Measurements from ENCODE around the gene SLC16A6.
"Not testable (repeated sequence)": the region's sequence is repeated elsewhere in the genome, so short reads cannot be mapped to it uniquely, and the experiment has no call there.

SLC16A6 gene

GRCh38 chr17:68255731-68256538 is 35.0 kb downstream of the SLC16A6 start:
- H3K36me3 ChIP-seq (ENCODE audit: insufficient read depth, low read length) = peaks cover 21% of the 10 kb centered on the region; the same call in 1 of the 2 replicates
- H3K9ac ChIP-seq (ENCODE audit: low read depth, low read length) = no peak overlapping the region
- peaks cover 3% of the 10 kb centered on the region; the same call in 1 of the 2 replicates for H3K4me1 ChIP-seq (ENCODE audit: insufficient read depth, low read length)
- no peaks in the 10 kb centered on the region for H3K9me3 ChIP-seq (ENCODE audit: control insufficient read depth, insufficient read depth, low read length)

DNA sequence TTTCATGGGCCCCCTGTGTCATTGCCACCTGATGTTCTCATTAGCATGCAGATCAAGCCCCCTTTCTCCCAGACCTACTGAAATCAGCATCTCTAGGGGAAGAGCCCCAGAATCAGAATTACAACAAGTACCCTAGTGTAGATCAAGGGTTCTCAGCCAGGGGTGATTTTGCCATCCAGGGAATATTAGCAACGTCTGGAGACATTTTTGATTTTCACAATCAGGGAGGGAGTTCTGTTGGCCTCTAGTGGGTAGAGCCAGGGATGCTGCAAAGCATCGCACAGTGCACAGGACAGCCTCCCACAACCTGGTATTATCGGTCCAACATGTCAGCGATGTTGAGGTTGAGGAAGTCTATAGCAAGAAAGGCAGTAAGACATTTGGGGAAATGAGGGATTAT is 35.8 kb downstream of the SLC16A6 start:
- peaks cover 3% of the 10 kb centered on the region; the same call in 1 of the 2 replicates for H3K4me1 ChIP-seq (ENCODE audit: insufficient read depth, low read length)
- peaks cover 29% of the 10 kb centered on the region for H3K36me3 ChIP-seq (ENCODE audit: insufficient read depth, low read length)
- H3K9ac ChIP-seq (ENCODE audit: low read depth, low read length) = no peak overlapping the region

DNA sequence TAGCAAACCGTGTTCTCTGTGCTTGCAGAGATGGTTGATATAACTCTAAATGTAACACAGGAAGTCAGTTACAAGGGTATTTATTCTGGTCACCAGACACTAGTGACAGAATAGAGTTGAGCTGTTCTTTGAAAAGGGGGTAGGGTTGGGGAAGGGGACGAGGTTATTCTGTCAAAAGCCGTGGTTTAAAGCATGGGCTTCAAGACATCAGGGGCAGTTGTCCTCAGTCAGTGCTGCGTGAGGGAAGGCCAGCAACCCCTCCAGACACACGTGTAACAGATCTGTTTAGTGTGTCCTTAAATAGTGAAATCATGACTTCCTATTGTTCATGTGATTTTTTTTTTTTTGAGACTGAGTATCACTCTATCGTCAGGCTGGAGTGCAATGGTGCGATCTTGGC is 37.5 kb downstream of the SLC16A6 start:
- H3K9ac ChIP-seq (ENCODE audit: low read depth, low read length); H3K9me3 ChIP-seq (ENCODE audit: control insufficient read depth, insufficient read depth, low read length); H3K4me1 ChIP-seq (ENCODE audit: insufficient read depth, low read length): not testable (repeated sequence)
- peaks cover 31% of the 10 kb centered on the region for H3K36me3 ChIP-seq (ENCODE audit: insufficient read depth, low read length)

More for the DNA sequence above, 35.8 kb downstream of the SLC16A6 start:
- H3K9me3 ChIP-seq (ENCODE audit: control insufficient read depth, insufficient read depth, low read length) = no peaks in the 10 kb centered on the region

DNA sequence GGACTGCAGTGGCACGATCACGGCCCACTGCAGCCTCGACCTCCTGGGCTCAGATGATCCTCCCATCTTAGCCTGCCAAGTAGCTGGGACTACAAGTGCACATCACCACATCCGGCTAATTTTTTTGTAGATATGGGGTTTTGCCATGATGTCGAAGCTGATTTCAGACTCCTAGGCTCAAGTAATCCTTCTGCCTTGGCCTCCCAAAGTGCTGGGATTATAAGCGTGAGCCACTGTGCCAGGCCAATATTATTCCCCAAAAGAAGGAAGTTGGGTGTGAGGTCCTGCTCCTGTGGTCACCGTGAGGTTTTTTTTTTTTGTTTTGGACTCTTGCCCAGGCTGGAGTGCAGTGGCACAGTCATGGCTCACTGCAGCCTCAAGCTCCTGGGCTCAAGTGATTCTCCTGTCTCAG is 41.6 kb downstream of the SLC16A6 start:
- Histone ChIP-seq H3K4me1 (ENCODE audit: insufficient read depth, low read length) (peaks cover 8% of the 10 kb centered on the region; the same call in 1 of the 2 replicates), H3K9me3 (ENCODE audit: control insufficient read depth, insufficient read depth, low read length) (no peaks in the 10 kb centered on the region), H3K9ac (ENCODE audit: low read depth, low read length) (no peak overlapping the region), H3K36me3 (ENCODE audit: insufficient read depth, low read length) (peaks cover 22% of the 10 kb centered on the region)

DNA sequence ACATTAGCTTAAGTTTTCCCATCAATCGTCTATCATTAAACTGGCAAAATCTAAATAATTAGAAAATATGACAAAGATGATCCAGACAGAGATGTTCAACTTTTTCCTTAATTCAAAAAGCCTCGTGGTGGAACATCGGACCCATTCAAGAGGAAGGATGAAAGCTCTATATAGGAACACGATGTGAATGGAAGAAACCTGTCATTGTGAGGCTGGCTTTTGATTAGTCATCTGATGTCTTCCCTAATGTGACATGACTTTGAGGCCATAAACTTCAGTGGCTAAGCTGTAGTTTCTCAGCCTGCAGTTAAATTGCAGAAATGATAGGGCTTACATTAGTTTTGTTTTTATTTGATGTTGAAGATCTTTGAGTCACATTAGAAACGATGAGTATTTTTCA is 42.0 kb downstream of the SLC16A6 start:
- H3K36me3 ChIP-seq (ENCODE audit: insufficient read depth, low read length) = peaks cover 18% of the 10 kb centered on the region
- H3K9me3 ChIP-seq (ENCODE audit: control insufficient read depth, insufficient read depth, low read length) = no peaks in the 10 kb centered on the region
- peaks cover 8% of the 10 kb centered on the region; the same call in 1 of the 2 replicates for H3K4me1 ChIP-seq (ENCODE audit: insufficient read depth, low read length)
- peak overlapping the region; percentile 98; the same call in 1 of the 2 replicates for H3K9ac ChIP-seq (ENCODE audit: low read depth, low read length)

- Histone ChIP-seq H3K4me1 (ENCODE audit: insufficient read depth, low read length) (peaks cover 8% of the 10 kb centered on the region; the same call in 1 of the 2 replicates), H3K9ac (ENCODE audit: low read depth, low read length) (peak overlapping the region; percentile 98), H3K9me3 (ENCODE audit: control insufficient read depth, insufficient read depth, low read length) (no peaks in the 10 kb centered on the region), H3K36me3 (ENCODE audit: insufficient read depth, low read length) (peaks cover 13% of the 10 kb centered on the region)
Measured at GRCh38 chr17:68248199-68248825, 42.6 kb downstream of the SLC16A6 start.

- Histone ChIP-seq H3K9ac (ENCODE audit: low read depth, low read length) (peak within 1 kb of the TSS; percentile 98), H3K4me1 (ENCODE audit: insufficient read depth, low read length) (peaks cover 8% of the 10 kb centered on the region; the same call in 1 of the 2 replicates), H3K36me3 (ENCODE audit: insufficient read depth, low read length) (peaks cover 13% of the 10 kb centered on the region), H3K9me3 (ENCODE audit: control insufficient read depth, insufficient read depth, low read length) (no peaks in the 10 kb centered on the region)
Measured at GRCh38 chr17:68247445-68248198, 43.3 kb downstream of the SLC16A6 start, which contains the start of gene AMZ2. TSS of gene AMZ2 (plus strand) at chr17:68248043. CDS start at chr17:68250188, 2,145 bp downstream.

GRCh38 chr17:68246271-68247028 is 44.5 kb downstream of the SLC16A6 start:
- Histone ChIP-seq H3K4me1 (ENCODE audit: insufficient read depth, low read length) (peaks cover 8% of the 10 kb centered on the region; the same call in 1 of the 2 replicates), H3K9ac (ENCODE audit: low read depth, low read length) (peak overlapping the region; percentile 98; the same call in 1 of the 2 replicates), H3K9me3 (ENCODE audit: control insufficient read depth, insufficient read depth, low read length) (no peaks in the 10 kb centered on the region), H3K36me3 (ENCODE audit: insufficient read depth, low read length) (peaks cover 12% of the 10 kb centered on the region)

- Histone ChIP-seq H3K9ac (ENCODE audit: low read depth, low read length) (no peak overlapping the region), H3K36me3 (ENCODE audit: insufficient read depth, low read length) (no peaks in the 10 kb centered on the region), H3K4me1 (ENCODE audit: insufficient read depth, low read length) (no peaks in the 10 kb centered on the region; the same call in 1 of the 2 replicates), H3K9me3 (ENCODE audit: control insufficient read depth, insufficient read depth, low read length) (no peaks in the 10 kb centered on the region)
Measured at GRCh38 chr17:68239632-68240366, 51.1 kb downstream of the SLC16A6 start.

GRCh38 chr17:68238871-68239253 is 52.1 kb downstream of the SLC16A6 start:
- Histone ChIP-seq H3K9me3 (ENCODE audit: control insufficient read depth, insufficient read depth, low read length) (no peaks in the 10 kb centered on the region), H3K4me1 (ENCODE audit: insufficient read depth, low read length) (no peaks in the 10 kb centered on the region; the same call in 1 of the 2 replicates), H3K36me3 (ENCODE audit: insufficient read depth, low read length) (no peaks in the 10 kb centered on the region), H3K9ac (ENCODE audit: low read depth, low read length) (no peak overlapping the region)

DNA sequence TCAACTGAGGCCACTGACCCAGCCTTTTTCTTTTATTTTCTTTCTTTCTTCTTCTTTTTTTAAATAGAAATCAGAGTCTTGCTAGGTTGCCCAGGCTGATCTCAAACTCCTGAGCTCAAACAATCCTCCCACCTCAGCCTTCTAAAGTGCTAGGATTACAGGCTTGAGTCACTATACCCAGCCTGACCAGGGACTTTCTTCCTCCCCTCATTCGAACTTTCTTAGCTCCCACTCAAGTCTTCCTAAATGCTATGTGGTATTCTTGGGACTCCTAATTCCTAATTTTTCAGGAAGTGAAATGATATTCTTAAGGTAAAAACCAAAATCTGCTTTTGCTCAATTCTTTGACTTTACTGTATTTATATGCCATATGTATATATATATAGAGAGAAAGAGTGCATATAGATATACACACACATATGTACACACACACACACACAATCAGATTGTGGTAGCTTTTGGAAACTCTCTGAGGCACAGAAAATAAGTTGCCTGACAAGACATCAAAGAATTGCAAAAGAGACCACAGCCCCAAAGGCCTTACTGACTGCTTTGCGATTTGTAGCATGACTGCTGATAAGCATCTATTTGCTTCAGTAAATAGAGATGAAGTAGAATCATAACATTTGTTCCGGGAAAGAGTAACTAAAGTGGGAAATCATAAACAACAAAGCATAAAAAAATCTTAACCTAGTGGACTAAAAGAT is 52.6 kb downstream of the SLC16A6 start:
- H3K9ac ChIP-seq (ENCODE audit: low read depth, low read length) = no peak overlapping the region
- H3K4me1 ChIP-seq (ENCODE audit: insufficient read depth, low read length) = no peaks in the 10 kb centered on the region; the same call in 1 of the 2 replicates
- H3K36me3 ChIP-seq (ENCODE audit: insufficient read depth, low read length) = no peaks in the 10 kb centered on the region
- H3K9me3 ChIP-seq (ENCODE audit: control insufficient read depth, insufficient read depth, low read length) = no peaks in the 10 kb centered on the region

GRCh38 chr17:68237369-68238163 is 53.4 kb downstream of the SLC16A6 start:
- H3K9ac ChIP-seq (ENCODE audit: low read depth, low read length); H3K4me1 ChIP-seq (ENCODE audit: insufficient read depth, low read length); H3K36me3 ChIP-seq (ENCODE audit: insufficient read depth, low read length); H3K9me3 ChIP-seq (ENCODE audit: control insufficient read depth, insufficient read depth, low read length): not testable (repeated sequence)

Measured in ES-I3 (cell line).